Uterus (tissue), 2 donors: Measurements from ENCODE around the gene TBC1D1.

Experiments used
- CTCF ChIP-seq, 4 experiments: fragments of 200-600 bp in 2 of 4; fragments of 450-650 bp in 2 of 4; sonication (generic) in 2 of 4; IDR thresholded peaks; one replicate each; pipeline ENCODE4 v1.5.1; 2016 to 2019; ENCODE audit warnings: antibody characterized with exemption in 4 of 4, mild to moderate bottlenecking in 2 of 4, moderate library complexity in 1 of 4
- POLR2A ChIP-seq, 2 donors: fragments of 450-650 bp; IDR thresholded peaks; one replicate each; pipeline ENCODE4 v1.6.1; 2016; ENCODE audit warnings: antibody characterized with exemption in 2 of 2, mild to moderate bottlenecking in 1 of 2, moderate library complexity in 1 of 2

DNA sequence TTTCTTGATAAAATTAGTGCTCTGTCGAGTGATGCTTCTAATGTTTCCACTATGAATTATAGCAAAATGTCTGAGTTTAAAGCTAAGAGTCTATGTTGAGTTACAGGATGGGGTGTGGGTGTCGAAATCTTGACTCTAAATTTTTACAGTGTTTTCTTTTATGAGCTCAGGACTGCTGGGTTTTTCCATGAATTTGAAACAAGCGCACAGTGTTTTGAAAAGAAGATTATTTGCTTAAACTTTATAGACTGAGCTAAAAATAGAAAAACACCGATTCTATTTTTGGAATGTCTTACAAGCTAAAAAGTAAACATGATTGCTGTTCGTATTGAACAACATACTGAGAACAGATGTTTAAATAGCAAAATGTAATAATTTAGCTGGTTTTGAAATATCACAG, 76.9 kb downstream of the TBC1D1 start:
- TF ChIP-seq CTCF (IDR thresholded peaks at IDR 0.05) (no peak), POLR2A (IDR thresholded peaks at IDR 0.05) (no peak)
